A673 (cell line): ENCODE data around the gene EEF1A2.

Experiments
- EZH2 ChIP-seq: fragments of 200-600 bp; sonication (generic); IDR thresholded peaks from 2 replicates; pipeline ENCODE4 v1.6.1; 2017; ENCODE audit warnings: borderline replicate concordance, low read depth, mild to moderate bottlenecking, mixed read lengths, antibody characterized with exemption, low read length; ENCODE audit not compliant: poor library complexity, severe bottlenecking
- TF ChIP-seq, protein P1 (sequence below): fragments of 300-800, 200-600 bp; sonication (generic); conservative IDR thresholded peaks from 2 replicates; pipeline ENCODE4 v1.5.1; 2017; ENCODE audit warnings: low read depth, mild to moderate bottlenecking, antibody characterized with exemption, low read length, moderate library complexity, mixed read lengths

DNA sequence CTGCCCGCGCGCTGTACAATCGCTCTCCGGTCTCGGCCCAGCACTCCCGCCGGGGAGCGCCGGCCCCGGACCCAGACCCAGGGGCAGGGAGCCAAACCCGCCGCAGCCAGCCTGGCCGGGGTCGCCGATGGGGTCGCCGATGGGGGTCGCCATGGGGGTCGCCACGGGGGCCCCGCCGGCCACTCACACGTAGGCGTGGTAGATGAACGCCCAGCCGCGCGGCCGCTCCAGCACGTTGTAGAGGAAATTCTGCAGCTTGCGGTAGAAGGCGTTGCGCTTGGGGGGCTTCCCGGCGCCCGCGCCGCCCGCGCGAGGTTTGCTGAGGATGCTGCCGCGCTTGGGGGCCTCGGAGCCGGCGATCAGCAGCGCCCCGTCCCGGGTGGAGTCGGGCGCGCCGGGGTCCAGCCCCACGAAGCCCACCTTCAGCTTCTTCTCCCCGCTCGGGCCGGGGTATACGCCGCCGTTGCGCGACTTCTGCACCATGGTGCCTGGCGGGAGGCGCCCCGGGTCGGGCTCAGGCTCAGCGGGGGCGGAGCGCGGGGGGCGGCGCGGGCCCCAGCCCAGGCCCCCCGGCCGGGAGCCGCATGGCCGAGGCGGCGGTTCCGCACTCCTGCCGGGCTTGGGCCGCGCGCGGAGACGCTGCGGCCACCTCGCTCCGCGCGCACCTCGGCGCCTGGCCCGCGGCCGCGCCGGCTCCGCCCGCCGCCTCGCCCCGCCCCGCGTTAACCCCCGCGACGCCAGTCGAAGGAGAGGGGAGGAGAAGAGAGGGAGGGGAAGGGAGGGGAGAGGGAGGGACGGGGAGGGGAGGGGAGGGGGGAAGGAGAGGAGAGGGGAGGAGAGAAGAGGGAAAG is 26.7 kb downstream of the EEF1A2 start, which contains the start of gene KCNQ2:
- TF ChIP-seq EZH2: no peak
- TF ChIP-seq, protein P1, sequence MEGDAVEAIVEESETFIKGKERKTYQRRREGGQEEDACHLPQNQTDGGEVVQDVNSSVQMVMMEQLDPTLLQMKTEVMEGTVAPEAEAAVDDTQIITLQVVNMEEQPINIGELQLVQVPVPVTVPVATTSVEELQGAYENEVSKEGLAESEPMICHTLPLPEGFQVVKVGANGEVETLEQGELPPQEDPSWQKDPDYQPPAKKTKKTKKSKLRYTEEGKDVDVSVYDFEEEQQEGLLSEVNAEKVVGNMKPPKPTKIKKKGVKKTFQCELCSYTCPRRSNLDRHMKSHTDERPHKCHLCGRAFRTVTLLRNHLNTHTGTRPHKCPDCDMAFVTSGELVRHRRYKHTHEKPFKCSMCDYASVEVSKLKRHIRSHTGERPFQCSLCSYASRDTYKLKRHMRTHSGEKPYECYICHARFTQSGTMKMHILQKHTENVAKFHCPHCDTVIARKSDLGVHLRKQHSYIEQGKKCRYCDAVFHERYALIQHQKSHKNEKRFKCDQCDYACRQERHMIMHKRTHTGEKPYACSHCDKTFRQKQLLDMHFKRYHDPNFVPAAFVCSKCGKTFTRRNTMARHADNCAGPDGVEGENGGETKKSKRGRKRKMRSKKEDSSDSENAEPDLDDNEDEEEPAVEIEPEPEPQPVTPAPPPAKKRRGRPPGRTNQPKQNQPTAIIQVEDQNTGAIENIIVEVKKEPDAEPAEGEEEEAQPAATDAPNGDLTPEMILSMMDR: no peak
